GM21786 (cell line): Measurements from ENCODE around the gene CREB1.

Source experiments
- ATAC-seq: cut with Tn5 transposase; IDR thresholded peaks from one replicate; pipeline ENCODE4 v1.9.1; 2021; ENCODE audit not compliant: unreplicated experiment

Gene CREB1

GRCh38 chr2:207540431-207540830 lies 10.7 kb downstream of the CREB1 start:
- no peak for ATAC-seq

GRCh38 chr2:207541933-207542332 lies 12.2 kb downstream of the CREB1 start:
- ATAC-seq, result no peak

DNA sequence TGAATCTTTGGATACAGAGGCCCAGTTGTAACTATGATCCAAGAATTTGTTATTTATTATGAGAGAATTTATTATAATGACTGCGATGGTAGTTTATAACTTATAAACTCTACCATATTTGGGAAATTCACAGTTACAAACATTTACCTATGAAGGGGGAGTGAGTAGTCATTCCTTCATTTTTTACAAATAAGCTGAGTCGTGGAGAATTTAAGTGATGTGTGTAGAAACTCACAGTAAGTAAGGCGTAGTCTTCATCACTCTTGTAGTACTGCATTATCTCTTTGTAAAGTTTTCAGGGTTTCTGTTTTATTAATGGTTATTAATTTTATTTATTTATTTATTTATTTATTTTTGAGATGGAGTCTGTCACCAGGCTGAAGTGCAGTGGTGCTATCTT lies 13.5 kb downstream of the CREB1 start:
- no peak for ATAC-seq

DNA sequence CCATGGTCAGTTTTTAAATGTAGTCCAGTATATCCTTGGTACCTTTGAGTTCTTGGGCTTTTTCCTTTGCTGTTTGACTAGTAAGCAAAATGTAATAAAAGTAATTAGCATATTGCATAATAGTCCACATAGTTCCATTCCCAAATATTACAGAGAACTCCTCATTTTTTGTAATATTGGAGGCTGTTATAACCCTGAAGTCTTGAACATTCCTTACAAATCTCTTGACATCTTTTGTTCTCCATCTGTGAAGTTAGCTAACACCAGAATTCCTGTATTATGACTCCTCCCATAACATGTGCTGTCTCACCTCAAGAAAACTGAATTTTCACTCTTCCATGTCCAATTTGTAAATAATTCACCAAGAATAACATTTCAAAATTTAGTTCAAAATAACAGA lies 17.1 kb downstream of the CREB1 start:
- ATAC-seq, result no peak

DNA sequence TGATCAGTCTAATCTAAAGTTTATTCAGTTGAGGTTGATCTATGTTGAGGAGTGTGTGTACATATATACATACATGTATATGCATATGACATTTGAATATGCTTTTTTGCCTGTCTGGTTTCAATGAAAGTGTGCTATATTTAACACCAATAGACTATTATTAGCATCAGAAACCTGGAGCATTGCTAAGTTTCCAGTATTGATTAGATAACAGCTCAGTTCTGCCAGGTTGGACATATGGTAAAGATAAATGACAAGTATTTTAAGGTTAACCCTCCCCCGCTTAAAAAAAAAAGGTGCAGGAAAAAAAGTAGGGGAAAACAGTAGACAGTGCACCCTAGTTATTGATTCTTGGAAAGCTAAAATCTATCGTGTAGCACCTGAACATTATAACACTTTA lies 19.4 kb downstream of the CREB1 start:
- ATAC-seq, result no peak

DNA sequence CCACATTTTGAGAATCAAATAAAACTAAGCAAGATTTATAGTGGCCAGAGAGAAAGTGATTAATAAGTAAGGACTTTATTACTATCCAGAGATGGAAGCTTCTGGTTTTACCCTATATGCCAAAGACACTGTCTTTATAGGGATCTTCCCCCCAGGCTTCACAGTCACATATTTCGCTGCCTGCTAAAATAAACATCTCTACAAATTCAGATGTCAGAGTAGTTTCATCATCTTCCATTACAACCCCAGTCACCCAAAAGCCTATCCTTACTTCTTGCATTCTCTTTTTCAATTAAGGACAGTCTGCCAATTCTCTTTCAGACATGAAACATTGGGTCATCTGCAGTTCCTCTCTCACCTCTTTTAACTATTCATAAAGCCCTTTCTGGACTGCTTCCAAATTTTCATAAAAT lies 28.3 kb downstream of the CREB1 start:
- no peak for ATAC-seq

DNA sequence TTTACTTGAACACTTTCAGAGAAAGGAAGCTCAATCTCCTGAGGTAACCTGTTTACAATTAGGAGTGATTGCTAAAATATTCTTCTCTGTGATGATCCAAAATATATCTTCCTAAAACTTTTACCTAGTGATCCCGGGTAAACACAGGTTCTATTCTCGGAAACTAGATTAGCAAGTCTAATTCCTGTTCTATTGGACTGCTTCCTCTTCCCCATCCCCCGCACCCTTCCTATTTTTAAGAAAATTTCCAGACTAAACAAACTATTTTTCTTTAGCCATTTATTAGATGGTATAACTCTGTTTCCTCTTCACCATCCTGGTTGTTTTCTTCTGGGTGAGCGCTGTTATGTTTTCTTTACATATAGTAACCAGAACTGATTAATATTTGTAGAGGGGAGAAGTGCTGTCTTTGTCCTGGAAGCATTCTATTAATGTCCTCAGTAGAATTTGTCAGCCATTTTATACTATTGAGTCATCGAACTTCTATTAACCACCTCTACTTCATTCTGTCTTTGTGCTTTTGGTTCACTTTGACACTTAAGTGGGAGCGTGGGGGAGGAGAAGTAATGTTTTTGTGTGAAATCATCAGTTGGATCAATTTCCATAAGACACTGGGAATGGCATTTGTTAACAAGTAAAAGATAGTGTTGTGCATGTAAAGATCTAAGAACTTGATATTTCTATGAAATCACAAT lies 31.8 kb downstream of the CREB1 start:
- ATAC-seq, result no peak

GRCh38 chr2:207565736-207566500 lies 36.2 kb downstream of the CREB1 start:
- ATAC-seq, result no peak

DNA sequence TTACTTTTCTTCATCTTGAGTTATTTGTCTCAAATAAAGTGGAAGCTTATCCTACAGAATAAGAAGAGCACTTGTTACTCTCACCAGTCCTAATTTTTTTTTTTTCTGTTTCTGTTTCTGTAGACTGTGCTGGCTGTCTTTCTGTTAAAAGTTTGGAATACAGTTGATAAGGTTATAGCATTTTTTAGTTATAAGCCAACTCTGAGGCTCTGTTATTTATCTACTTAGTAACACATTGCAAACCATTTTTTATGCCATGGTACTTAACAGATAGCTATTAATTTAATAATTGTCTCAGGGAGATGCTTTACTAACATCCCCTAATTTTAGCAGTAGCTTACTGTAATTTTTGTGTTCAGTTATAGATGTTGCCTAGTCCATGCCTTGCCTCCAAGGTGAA lies 37.9 kb downstream of the CREB1 start:
- ATAC-seq, result no peak

- ATAC-seq, result no peak
Observed at GRCh38 chr2:207571370-207571769, 41.6 kb downstream of the CREB1 start.

DNA sequence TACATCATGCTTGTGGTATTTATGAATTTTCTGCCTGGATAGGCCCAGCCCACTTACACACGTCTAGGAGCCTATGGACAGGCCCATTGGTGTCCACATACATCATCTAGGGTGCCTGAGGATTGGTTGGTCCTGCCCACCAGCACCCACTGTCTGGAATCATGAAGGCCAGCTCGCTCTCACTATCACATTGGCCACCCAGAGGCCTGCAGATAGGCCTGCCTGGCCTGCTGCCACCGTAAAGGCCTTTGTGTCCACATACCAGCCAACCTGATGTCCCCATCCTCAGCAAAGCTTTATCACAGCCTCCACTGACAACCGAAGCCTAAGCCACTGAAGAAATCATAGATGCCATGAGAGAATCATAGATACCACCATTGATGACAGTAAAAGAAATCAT lies 55.2 kb downstream of the CREB1 start:
- no peak for ATAC-seq

DNA sequence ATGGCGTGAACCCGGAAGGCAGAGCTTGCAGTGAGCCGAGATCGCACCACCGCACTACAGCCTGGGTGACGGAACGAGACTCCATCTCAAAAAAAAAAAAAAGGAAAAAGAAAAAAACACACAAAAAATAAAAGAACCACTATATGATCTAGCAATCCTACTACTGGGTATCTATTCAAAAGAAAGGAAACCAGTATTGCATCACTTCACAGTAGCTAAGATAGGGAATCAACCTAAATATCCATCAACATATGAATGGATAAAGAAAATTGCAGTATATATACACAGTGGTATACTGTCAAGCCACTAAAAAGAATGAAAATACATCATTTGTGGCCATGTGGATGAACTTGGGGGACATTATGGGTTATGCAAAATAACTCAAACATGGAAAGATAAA lies 57.5 kb downstream of the CREB1 start:
- ATAC-seq, result no peak

GRCh38 chr2:207589143-207589542 lies 59.4 kb downstream of the CREB1 start:
- no peak for ATAC-seq

- no peak for ATAC-seq
Observed at GRCh38 chr2:207593277-207593676, 63.5 kb downstream of the CREB1 start.

DNA sequence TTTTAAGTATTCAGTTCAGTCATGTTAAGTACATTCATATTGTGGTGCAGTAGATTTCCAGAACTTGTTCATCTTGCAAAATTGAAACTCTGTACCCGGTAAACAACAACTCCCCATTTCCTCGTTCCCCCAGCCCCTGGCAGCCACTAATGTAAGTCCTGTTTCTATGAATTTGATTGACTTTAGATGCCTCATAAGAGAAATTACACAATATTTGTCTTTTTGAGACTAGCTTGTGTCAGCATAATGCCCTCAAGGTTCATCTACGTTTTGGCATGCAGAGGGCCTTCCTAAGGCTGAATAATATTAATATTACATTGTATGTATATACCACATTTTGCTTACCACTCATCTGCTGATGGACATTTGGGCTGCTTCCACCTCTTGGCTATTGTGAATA lies 64.5 kb downstream of the CREB1 start:
- ATAC-seq, result no peak

DNA sequence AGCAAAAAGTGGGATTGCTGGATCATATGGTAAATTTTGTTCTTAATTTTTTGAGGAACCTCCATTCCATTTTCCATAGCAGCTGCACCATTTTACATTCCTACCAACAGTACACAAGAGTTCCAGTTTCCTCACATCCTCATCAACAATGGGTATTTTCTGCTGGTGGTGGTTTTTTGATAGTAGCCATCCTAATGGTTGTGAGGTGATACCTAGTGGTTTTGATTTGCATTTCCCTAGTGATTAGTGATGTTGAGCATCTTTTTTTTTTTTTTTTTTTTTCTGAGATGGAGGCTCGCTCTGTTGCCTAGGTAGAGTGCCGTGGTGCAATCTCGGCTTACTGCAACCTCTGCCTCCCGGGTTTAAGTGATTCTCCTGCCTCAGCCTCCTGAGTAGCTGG lies 65.0 kb downstream of the CREB1 start:
- no peak for ATAC-seq

DNA sequence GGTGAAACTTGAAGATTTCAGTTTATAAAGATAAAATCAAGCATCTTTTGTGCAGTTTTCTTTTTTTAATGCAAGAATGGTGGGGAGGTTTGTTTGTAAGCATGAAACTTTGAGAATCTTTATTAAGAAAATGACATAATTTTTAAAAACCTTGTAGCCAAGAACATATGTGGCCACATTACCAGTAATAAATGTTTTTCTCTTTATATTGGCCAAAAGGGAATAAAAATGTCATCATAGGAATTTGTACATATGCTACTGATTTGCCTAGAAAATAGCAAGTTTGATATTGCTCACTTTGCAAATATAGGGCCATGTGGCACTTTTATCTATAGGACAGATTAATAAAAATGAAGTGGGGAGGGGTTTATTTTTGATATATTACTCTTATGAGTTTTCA lies 69.9 kb downstream of the CREB1 start:
- ATAC-seq, result no peak

GRCh38 chr2:207600231-207600630 lies 70.5 kb downstream of the CREB1 start:
- no peak for ATAC-seq

GRCh38 chr2:207601774-207602173 lies 72.0 kb downstream of the CREB1 start:
- no peak for ATAC-seq

- no peak for ATAC-seq
Observed at GRCh38 chr2:207603486-207603885, 73.7 kb downstream of the CREB1 start.

DNA sequence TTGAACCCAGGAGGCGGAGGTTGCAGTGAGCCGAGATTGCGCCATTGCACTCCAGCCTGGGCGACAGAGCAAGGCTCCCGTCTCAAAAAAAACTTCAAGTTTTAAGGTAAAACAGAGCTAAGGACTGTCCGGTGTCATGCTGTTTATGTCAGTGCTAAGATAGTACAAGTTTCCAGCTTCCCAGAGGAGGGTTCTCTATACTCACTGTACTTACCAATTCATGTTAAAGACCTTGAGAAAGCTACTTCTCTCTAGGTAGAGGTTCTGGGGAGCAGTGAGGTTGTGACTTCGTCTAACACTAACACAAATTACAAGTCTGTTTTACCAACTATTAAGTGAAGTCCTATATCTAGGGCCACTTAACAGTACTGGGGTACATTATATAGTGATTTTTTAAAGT lies 76.6 kb downstream of the CREB1 start:
- no peak for ATAC-seq

DNA sequence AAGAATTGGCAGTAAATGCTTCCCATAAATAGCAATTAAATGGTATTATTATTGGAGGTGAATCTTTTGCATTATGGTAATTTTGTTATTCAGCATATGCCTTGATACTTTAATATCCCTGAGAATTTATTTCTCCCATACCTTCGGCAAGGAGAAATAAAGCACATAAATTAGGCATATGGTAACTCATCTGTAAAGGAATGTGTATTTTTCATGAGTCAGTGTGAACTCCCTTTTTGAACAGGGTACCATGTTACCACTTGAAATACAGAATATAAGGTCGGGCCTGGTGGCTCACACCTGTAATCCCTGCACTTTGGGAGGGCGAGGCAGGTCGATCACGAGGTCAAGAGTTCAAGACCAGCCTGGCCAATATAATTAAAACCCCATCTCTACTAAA lies 77.1 kb downstream of the CREB1 start:
- no peak for ATAC-seq

- ATAC-seq, result no peak
Observed at GRCh38 chr2:207612714-207613113, 83.0 kb downstream of the CREB1 start.
